HCT116 (cell line): ENCODE measurements around the gene ZBTB34. TPM values are rescaled to one million over a fixed set of nuclear protein-coding genes. Genes with fewer than 3 reads are reported as not detected.

Experiments
- ATAC-seq: fragments of 200-7000 bp; cut with Tn5 transposase; 2 replicates; pipeline ENCODE4 v1.9.1; 2020; ENCODE audit warnings: mild to moderate bottlenecking, moderate library complexity
- BruUV-seq: library from RNA; stranded (reverse); fragments of 400-500 nt; replicated peaks from 2 replicates; lab custom pipeline; 2021; lab: Mats Ljungman, UMichigan
- CTCF ChIA-PET: fragments of 300-600 bp; sonication (Branson Sonifier 250); formaldehyde crosslinking; loops from one replicate; lab custom pipeline; 2021; ENCODE audit warnings: antibody characterized with exemption; lab: Charles Lee
- POLR2A ChIA-PET: fragments of 300-600, 350-600 bp; sonication (Branson Sonifier 250); formaldehyde crosslinking; loops from one replicate; lab custom pipeline; 2021; ENCODE audit warnings: antibody characterized with exemption; lab: Charles Lee
- RAD21 ChIA-PET, 2 experiments: fragments of 300-600 bp; sonication (Branson Sonifier 250); formaldehyde crosslinking; loops; one replicate each; lab custom pipeline; 2023; ENCODE audit warnings: low total read pairs in 2 of 2; ENCODE audit not compliant: uncharacterized antibody in 2 of 2, unreplicated experiment in 2 of 2, low non-redundant PET in 1 of 2; lab: Charles Lee
- DNase-seq: peaks from one replicate; pipeline ENCODE4 v3.0.0-alpha.2; 2010; ENCODE audit warnings: low read depth, low spot score
- H2AFZ ChIP-seq: fragments of 200-600 bp; shearing (Covaris generic), sonication (generic); 2 replicates; pipeline ENCODE4 v1.6.1; 2017; ENCODE audit warnings: low read depth, mixed run types, mixed read lengths, antibody characterized with exemption, low read length; ENCODE audit not compliant: poor library complexity, severe bottlenecking
- H3K27ac ChIP-seq: 2 replicates; pipeline ENCODE4 v1.5.1; 2012; ENCODE audit warnings: low read depth, low read length
- H3K27me3 ChIP-seq: fragments of 200-600 bp; sonication (generic); 2 replicates; pipeline ENCODE4 v1.6.1; 2016; ENCODE audit warnings: mixed run types, low read length, mixed read lengths; ENCODE audit not compliant: insufficient read depth
- H3K36me3 ChIP-seq, 2 experiments: fragments of 200-500 bp in 1 of 2; fragments of 200-600 bp in 1 of 2; sonication (Bioruptor generic) in 1 of 2; sonication (generic) in 1 of 2; 2 replicates each; pipeline versions ENCODE4 v1.5.1 to v1.6.1; 2014 to 2016; ENCODE audit warnings: low read length in 2 of 2, inconsistent platforms in 1 of 2, mixed read lengths in 1 of 2, mixed run types in 1 of 2; ENCODE audit not compliant: insufficient read depth in 2 of 2, control insufficient read depth in 1 of 2
- H3K4me1 ChIP-seq, 2 experiments: fragments of 200-600 bp in 1 of 2; sonication (generic) in 1 of 2; 2 replicates each; pipeline versions ENCODE4 v1.5.1 to v1.6.1; 2012 to 2017; ENCODE audit warnings: low read length in 2 of 2, inconsistent platforms in 1 of 2, mild to moderate bottlenecking in 1 of 2, mixed read lengths in 1 of 2, mixed run types in 1 of 2, moderate library complexity in 1 of 2; ENCODE audit not compliant: insufficient read depth in 2 of 2, control insufficient read depth in 1 of 2
- H3K4me2 ChIP-seq: fragments of 200-600 bp; sonication (generic); 2 replicates; pipeline ENCODE4 v1.6.1; 2017; ENCODE audit warnings: mixed run types, low read length, mixed read lengths
- H3K4me3 ChIP-seq, 2 experiments: fragments of 200-600 bp in 1 of 2; sonication (generic) in 1 of 2; replicated peaks in 1 of 2; 2 replicates each; pipeline ENCODE4 v1.5.1; 2011 to 2016; ENCODE audit warnings: low read length in 2 of 2, control low read depth in 1 of 2, low read depth in 1 of 2, mild to moderate bottlenecking in 1 of 2, mixed read lengths in 1 of 2, mixed run types in 1 of 2
- H3K79me2 ChIP-seq: fragments of 200-600 bp; sonication (generic); 2 replicates; pipeline ENCODE4 v1.6.1; 2017; ENCODE audit warnings: mild to moderate bottlenecking, mixed run types, low read length, moderate library complexity, mixed read lengths; ENCODE audit not compliant: insufficient read depth
- H3K9ac ChIP-seq: fragments of 200-600 bp; sonication (generic); 2 replicates; pipeline ENCODE4 v1.6.1; 2016; ENCODE audit warnings: low read length, mixed read lengths
- H3K9me2 ChIP-seq: fragments of 200-600 bp; sonication (generic), shearing (Covaris generic); 2 replicates; pipeline ENCODE4 v1.6.1; 2017; ENCODE audit warnings: mixed run types, mild to moderate bottlenecking, moderate library complexity; ENCODE audit not compliant: insufficient read depth
- H3K9me3 ChIP-seq, 2 experiments: fragments of 200-500 bp in 1 of 2; fragments of 200-600 bp in 1 of 2; sonication (Bioruptor generic) in 1 of 2; sonication (generic) in 1 of 2; 2 replicates each; pipeline ENCODE4 v1.6.1; 2014 to 2017; ENCODE audit warnings: low read length in 2 of 2, mixed read lengths in 2 of 2, inconsistent platforms in 1 of 2, low read depth in 1 of 2, mild to moderate bottlenecking in 1 of 2, mixed run types in 1 of 2, moderate library complexity in 1 of 2; ENCODE audit not compliant: control insufficient read depth in 1 of 2, insufficient read depth in 1 of 2
- H4K20me1 ChIP-seq: fragments of 200-600 bp; sonication (generic), shearing (Covaris generic); 2 replicates; pipeline ENCODE4 v1.6.1; 2017; ENCODE audit warnings: mixed run types, mild to moderate bottlenecking, moderate library complexity; ENCODE audit not compliant: insufficient read depth
- CBX3 ChIP-seq: IDR thresholded peaks from 2 replicates; pipeline ENCODE4 v1.6.1; 2012; ENCODE audit warnings: low read depth
- CEBPB ChIP-seq: IDR thresholded peaks from 2 replicates; pipeline ENCODE4 v1.6.1; 2012; ENCODE audit warnings: low read depth
- CTCF ChIP-seq, 3 experiments: fragments of 200-600 bp in 1 of 3; sonication (generic) in 1 of 3; IDR thresholded peaks in 2 of 3; conservative IDR thresholded peaks in 1 of 3; 2 replicates each; pipeline ENCODE4 v1.5.1; 2012 to 2017; ENCODE audit warnings: low read depth in 2 of 3, low read length in 2 of 3, antibody characterized with exemption in 1 of 3, borderline replicate concordance in 1 of 3, control low read depth in 1 of 3, mild to moderate bottlenecking in 1 of 3, mixed read lengths in 1 of 3, mixed run types in 1 of 3, moderate library complexity in 1 of 3; ENCODE audit not compliant: insufficient read depth in 1 of 3
- ELF1 ChIP-seq: IDR thresholded peaks from 2 replicates; pipeline ENCODE4 v1.6.1; 2012; ENCODE audit warnings: low read depth, borderline replicate concordance
- EZH2 ChIP-seq: fragments of 200-600 bp; sonication (generic); IDR thresholded peaks from 2 replicates; pipeline ENCODE4 v1.6.1; 2017; ENCODE audit warnings: antibody characterized with exemption, mixed run types
- EZH2phosphoT487 ChIP-seq: fragments of 200-600 bp; IDR thresholded peaks from 2 replicates; pipeline ENCODE4 v1.6.1; 2018; ENCODE audit warnings: antibody characterized with exemption, borderline replicate concordance
- JUND ChIP-seq: IDR thresholded peaks from 2 replicates; pipeline ENCODE4 v1.6.1; 2012
- POLR2A ChIP-seq: IDR thresholded peaks from 2 replicates; pipeline ENCODE4 v1.7.0; 2011; ENCODE audit warnings: borderline replicate concordance; ENCODE audit not compliant: insufficient read depth, insufficient read length; ENCODE audit errors: extremely low read depth
- POLR2AphosphoS5 ChIP-seq: IDR thresholded peaks from 2 replicates; pipeline ENCODE4 v1.6.1; 2011; ENCODE audit warnings: mild to moderate bottlenecking, low read depth, low read length, moderate library complexity
- RAD21 ChIP-seq: IDR thresholded peaks from 2 replicates; pipeline ENCODE4 v1.6.1; 2012; ENCODE audit warnings: low read depth, mild to moderate bottlenecking
- SRF ChIP-seq: IDR thresholded peaks from 2 replicates; pipeline ENCODE4 v1.6.1; 2012; ENCODE audit warnings: low read depth
- TCF7L2 ChIP-seq: IDR thresholded peaks from 2 replicates; pipeline ENCODE4 v1.7.0; 2011; ENCODE audit warnings: borderline replicate concordance, inconsistent platforms; ENCODE audit not compliant: insufficient read depth, insufficient read length; ENCODE audit errors: extremely low read depth
- YY1 ChIP-seq: IDR thresholded peaks from 2 replicates; pipeline ENCODE4 v1.6.1; 2011; ENCODE audit warnings: low read length, low read depth, moderate library complexity, mild to moderate bottlenecking; ENCODE audit not compliant: insufficient replicate concordance; ENCODE audit errors: extremely low read depth
- ZBTB33 ChIP-seq: IDR thresholded peaks from 2 replicates; pipeline ENCODE4 v1.6.1; 2011; ENCODE audit warnings: mild to moderate bottlenecking, low read length, moderate library complexity; ENCODE audit not compliant: insufficient replicate concordance; ENCODE audit errors: extremely low read depth
- ZFX ChIP-seq: fragments of 450-650 bp; IDR thresholded peaks from 2 replicates; pipeline ENCODE4 v1.6.1; 2017
- ZNF274 ChIP-seq: fragments of 200-500 bp; sonication (Bioruptor generic); IDR thresholded peaks from 2 replicates; pipeline ENCODE4 v1.6.1; 2014; ENCODE audit warnings: mild to moderate bottlenecking, low read depth, low read length, inconsistent platforms
- intact Hi-C: fragments of 100-400 bp; cut with micrococcal nuclease; formaldehyde crosslinking; loops from 2 replicates; pipeline ENCODE4 v1.10.0; 2022
- total RNA-seq: library from RNA; stranded (reverse); gene quantifications from one replicate; pipeline ENCODE4 v1.2.1, GENCODE V29; 2021; ENCODE audit not compliant: unreplicated experiment
- TF ChIP-seq, protein P1 (sequence below): IDR thresholded peaks from 2 replicates; pipeline ENCODE4 v1.6.1; 2012; ENCODE audit warnings: low read depth
- TF ChIP-seq, protein P2 (sequence below): IDR thresholded peaks from 2 replicates; pipeline ENCODE4 v1.6.1; 2012
- TF ChIP-seq, protein P3 (sequence below): IDR thresholded peaks from 2 replicates; pipeline ENCODE4 v1.6.1; 2012

Gene ZBTB34
- total RNA-seq, 1 experiment from 2014 or later, result 5.6 TPM

DNA sequence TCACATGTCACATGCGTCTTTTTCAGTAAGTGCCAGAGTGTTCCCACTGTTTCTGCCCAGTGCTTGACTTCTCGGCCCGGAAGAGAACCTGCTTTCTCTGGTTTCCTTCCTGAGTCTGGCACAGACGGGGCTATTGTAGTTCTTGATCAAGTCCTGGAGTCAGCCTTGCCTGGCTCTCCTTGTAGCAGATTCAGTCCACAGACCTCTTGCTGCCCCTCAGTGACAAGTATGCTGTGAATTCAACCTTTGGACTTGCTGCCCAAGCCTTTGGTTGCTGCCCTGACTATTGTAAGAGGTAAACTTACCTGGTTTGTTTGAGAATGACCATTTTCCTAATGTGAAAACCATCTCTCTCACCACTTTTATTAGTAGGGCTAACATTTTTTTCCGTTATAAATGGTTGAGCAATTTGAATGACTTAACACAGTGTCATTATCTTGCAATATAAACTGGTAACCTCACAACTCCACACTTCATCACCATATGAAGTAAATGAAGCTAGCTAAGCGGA, 24.7 kb downstream of the ZBTB34 start:
- no peaks in the 10 kb centered on the region for H3K4me1 ChIP-seq
- DNase-seq (no peak), ATAC-seq (no peak)
- H3K9ac ChIP-seq, result no peak overlapping the region
- no peak overlapping the region for H3K4me2 ChIP-seq
- TF ChIP-seq EZH2phosphoT487, result no peak
- TF ChIP-seq POLR2A, result no peak
- TF ChIP-seq JUND, result no peak
- TF ChIP-seq SRF, result no peak
- TF ChIP-seq, protein P1, sequence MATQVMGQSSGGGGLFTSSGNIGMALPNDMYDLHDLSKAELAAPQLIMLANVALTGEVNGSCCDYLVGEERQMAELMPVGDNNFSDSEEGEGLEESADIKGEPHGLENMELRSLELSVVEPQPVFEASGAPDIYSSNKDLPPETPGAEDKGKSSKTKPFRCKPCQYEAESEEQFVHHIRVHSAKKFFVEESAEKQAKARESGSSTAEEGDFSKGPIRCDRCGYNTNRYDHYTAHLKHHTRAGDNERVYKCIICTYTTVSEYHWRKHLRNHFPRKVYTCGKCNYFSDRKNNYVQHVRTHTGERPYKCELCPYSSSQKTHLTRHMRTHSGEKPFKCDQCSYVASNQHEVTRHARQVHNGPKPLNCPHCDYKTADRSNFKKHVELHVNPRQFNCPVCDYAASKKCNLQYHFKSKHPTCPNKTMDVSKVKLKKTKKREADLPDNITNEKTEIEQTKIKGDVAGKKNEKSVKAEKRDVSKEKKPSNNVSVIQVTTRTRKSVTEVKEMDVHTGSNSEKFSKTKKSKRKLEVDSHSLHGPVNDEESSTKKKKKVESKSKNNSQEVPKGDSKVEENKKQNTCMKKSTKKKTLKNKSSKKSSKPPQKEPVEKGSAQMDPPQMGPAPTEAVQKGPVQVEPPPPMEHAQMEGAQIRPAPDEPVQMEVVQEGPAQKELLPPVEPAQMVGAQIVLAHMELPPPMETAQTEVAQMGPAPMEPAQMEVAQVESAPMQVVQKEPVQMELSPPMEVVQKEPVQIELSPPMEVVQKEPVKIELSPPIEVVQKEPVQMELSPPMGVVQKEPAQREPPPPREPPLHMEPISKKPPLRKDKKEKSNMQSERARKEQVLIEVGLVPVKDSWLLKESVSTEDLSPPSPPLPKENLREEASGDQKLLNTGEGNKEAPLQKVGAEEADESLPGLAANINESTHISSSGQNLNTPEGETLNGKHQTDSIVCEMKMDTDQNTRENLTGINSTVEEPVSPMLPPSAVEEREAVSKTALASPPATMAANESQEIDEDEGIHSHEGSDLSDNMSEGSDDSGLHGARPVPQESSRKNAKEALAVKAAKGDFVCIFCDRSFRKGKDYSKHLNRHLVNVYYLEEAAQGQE, result no peak
- TF ChIP-seq, protein P2, sequence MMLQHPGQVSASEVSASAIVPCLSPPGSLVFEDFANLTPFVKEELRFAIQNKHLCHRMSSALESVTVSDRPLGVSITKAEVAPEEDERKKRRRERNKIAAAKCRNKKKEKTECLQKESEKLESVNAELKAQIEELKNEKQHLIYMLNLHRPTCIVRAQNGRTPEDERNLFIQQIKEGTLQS, result no peak
- no peak for TF ChIP-seq CTCF (IDR thresholded peaks at IDR 0.05 in 2 of 3, conservative IDR thresholded peaks at IDR 0.05 in 1 of 3; ENCODE audit: borderline replicate concordance in 1 of 3, insufficient read depth in 1 of 3, low read depth in 2 of 3, low read length in 2 of 3)
- TF ChIP-seq, protein P3, sequence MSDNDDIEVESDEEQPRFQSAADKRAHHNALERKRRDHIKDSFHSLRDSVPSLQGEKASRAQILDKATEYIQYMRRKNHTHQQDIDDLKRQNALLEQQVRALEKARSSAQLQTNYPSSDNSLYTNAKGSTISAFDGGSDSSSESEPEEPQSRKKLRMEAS, result no peak
- TF ChIP-seq RAD21, result no peak
- TF ChIP-seq EZH2, result no peak
- no peak for TF ChIP-seq ZNF274
- TF ChIP-seq POLR2AphosphoS5, result no peak
- TF ChIP-seq ZBTB33, result no peak
- TF ChIP-seq YY1, result no peak
- no peak for TF ChIP-seq ZFX
- no peak for TF ChIP-seq CBX3
- TF ChIP-seq CEBPB, result no peak
- no peak for TF ChIP-seq TCF7L2
- TF ChIP-seq ELF1, result no peak
- ChIA-PET RAD21 (no interaction called here), POLR2A (no interaction called here), CTCF (no interaction called here)
- H3K9me3 ChIP-seq, result no peaks in the 10 kb centered on the region
- no peaks in the 10 kb centered on the region; the same call in 1 of the 2 replicates for H3K79me2 ChIP-seq
- BruUV-seq, result no TSS peak
- H3K27ac ChIP-seq, result no peak overlapping the region
- no peak overlapping the region for H3K4me3 ChIP-seq
- H3K9me2 ChIP-seq, result no peaks in the 10 kb centered on the region
- intact Hi-C loops, result no loop called here
- no peak overlapping the region for H2AFZ ChIP-seq
- H3K27me3 ChIP-seq, result no peaks in the 10 kb centered on the region
- H4K20me1 ChIP-seq, result no peaks in the 10 kb centered on the region
- H3K36me3 ChIP-seq, result peaks cover 3 to 6% of the 10 kb centered on the region in 2 experiments; a peak in 2 of 4 replicates
